Fibroblast of pulmonary artery (primary cell): ENCODE results near the gene ABHD16A.
"Not testable (repeated sequence)": the region's sequence is repeated elsewhere in the genome, so short reads cannot be mapped to it uniquely, and the experiment has no call there.

ENCODE experiments used
- DNase-seq: peaks from one replicate; pipeline ENCODE4 v3.0.0-alpha.2; 2010; ENCODE audit warnings: low read depth
- H3K4me3 ChIP-seq: replicated peaks from 2 replicates; pipeline ENCODE4 v1.5.1; 2011; ENCODE audit warnings: low read depth, mild to moderate bottlenecking, control low read depth, low read length, moderate library complexity
- TF ChIP-seq, protein P1 (sequence below): IDR thresholded peaks from 2 replicates; pipeline ENCODE4 v1.5.1; 2011; ENCODE audit warnings: mild to moderate bottlenecking, control low read depth, low read length, inconsistent platforms; ENCODE audit errors: missing control alignments

ABHD16A gene

DNA sequence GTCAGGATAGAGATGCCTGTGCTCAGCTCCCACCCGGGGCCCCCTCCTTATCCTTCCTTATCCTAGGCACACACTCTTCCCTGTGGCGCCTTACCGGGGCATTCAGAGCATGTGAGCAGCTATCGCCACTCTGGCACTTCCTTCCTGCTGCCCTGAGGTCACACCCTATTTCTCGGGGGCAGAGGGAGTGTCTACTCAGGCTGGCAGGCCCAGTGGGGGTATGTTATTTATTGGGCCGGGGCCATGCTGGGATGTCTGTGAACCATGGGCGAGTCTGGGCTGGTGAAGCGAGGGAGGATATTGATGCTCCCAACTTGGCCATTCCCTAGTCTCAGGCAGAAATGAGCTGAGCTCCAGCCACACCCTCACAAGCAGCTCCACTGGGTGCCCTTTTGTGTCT lies 8.1 kb upstream of the ABHD16A start:
- H3K4me3 ChIP-seq: no peak overlapping the region
- no peak for DNase-seq
- TF ChIP-seq, protein P1, sequence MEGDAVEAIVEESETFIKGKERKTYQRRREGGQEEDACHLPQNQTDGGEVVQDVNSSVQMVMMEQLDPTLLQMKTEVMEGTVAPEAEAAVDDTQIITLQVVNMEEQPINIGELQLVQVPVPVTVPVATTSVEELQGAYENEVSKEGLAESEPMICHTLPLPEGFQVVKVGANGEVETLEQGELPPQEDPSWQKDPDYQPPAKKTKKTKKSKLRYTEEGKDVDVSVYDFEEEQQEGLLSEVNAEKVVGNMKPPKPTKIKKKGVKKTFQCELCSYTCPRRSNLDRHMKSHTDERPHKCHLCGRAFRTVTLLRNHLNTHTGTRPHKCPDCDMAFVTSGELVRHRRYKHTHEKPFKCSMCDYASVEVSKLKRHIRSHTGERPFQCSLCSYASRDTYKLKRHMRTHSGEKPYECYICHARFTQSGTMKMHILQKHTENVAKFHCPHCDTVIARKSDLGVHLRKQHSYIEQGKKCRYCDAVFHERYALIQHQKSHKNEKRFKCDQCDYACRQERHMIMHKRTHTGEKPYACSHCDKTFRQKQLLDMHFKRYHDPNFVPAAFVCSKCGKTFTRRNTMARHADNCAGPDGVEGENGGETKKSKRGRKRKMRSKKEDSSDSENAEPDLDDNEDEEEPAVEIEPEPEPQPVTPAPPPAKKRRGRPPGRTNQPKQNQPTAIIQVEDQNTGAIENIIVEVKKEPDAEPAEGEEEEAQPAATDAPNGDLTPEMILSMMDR: no peak

DNA sequence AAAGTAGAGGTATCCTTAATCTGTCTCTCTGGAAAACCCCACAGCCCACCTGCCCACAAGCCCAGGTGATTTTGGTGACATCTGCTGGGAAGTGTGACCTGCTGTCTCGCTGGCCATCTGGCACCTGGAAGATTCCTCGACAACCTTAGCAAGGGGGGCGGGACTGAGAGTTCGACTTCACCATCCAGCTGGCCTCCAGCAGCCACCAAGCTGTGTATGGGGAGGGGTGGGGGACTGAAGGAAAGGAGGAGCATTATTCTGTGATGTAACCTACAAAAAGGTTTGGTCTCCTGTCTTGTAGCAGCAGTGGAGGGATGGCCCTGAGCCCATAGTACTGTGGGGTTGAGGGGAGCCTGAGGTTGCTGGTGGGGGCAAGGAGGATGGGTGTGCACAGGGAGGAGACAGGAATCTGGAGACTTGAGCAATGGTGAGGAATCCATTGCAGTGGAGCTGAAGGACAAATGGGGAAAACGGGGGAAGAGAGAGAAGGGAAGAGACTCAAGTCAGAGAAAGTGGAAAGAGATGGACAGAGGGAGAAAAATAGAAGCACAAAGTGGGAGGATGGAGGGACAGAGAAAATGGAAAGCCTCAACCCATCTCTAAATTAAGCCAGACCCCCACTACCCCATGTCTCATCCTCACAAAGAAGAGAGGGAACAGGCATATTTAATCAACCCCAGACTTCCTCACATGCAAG lies 7.5 kb upstream of the ABHD16A start:
- TF ChIP-seq, protein P1: no peak
- H3K4me3 ChIP-seq: no peak overlapping the region
- no peak for DNase-seq

DNA sequence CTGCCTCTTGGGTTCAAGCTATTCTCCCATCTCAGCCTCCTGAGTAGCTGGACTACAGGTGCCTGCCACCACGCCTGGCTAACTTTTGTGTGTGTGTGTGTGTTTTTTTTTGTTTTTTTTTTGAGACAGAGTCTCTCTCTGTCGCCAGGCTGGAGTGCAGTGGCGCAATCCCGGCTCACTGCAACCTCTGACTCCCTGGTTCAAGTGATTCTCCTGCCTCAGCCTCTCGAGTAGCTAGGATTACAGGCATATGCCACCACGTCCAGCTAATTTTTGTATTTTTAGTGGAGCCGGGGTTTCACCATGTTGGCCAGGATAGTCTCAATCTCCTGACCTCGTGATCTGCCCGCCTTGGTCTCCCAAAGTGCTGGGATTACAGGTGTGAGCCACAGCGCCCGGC lies 6.0 kb upstream of the ABHD16A start:
- not testable (repeated sequence) for H3K4me3 ChIP-seq, DNase-seq

DNA sequence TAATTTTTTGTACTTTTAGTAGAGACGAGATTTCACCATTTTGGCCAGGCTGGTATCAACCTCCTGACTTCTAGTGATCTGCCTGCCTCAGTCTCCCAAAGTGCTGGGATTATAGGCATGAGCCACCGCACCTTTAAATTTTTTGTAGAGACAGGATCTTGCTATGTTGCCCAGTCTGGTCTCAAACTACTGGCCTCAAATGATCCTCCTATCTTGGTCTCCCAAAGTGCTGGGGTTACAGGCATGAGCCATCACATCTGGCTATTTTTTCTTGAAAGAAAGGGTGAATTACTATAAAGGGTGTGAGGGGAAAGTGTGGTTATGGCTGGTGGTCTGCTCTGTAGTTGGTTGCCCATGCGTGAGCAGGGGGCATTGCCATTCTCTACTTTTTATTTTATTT lies 5.1 kb upstream of the ABHD16A start:
- no peak overlapping the region for H3K4me3 ChIP-seq
- TF ChIP-seq, protein P1: no peak
- no peak for DNase-seq

DNA sequence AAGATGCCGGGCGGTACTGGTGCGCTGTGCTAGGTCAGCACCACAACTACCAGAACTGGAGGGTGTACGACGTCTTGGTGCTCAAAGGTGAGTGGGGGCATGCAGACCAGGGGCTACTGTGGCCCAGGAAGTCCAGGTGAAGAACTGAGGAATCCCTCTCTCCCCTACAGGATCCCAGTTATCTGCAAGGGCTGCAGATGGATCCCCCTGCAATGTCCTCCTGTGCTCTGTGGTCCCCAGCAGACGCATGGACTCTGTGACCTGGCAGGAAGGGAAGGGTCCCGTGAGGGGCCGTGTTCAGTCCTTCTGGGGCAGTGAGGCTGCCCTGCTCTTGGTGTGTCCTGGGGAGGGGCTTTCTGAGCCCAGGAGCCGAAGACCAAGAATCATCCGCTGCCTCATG lies 4.6 kb upstream of the ABHD16A start:
- H3K4me3 ChIP-seq: no peak overlapping the region

DNA sequence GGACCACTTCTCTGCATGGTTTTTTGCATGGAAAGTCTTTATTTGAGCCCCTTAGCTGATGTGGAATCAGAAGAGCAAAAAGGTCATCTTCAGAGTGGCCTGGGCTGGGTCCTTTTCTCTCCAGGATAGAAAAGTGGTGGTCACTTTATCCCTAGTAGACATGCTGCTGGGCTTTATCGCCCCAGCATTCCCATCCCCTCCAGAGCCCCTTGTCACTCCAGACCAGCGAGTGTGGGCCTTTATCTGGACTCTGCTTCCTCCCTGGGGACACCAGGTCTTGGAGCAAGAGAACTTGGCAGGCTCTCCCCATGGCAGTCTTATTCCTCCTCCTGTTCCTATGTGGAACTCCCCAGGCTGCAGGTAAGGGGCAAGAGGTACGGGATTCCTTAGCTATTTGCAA lies 3.5 kb upstream of the ABHD16A start, which contains the start of gene LY6G6F:
Gene LY6G6F, plus strand, starts transcription at position 268 of the 400 bp plus-strand sequence. Its CDS starts 41 bp downstream, at position 309.
- H3K4me3 ChIP-seq: no peak within 1 kb of the TSS
- TF ChIP-seq, protein P1: no peak
- peak; percentile 39 for DNase-seq

More for the DNA sequence above, 4.6 kb upstream of the ABHD16A start:
- no peak for DNase-seq
- TF ChIP-seq, protein P1: no peak

DNA sequence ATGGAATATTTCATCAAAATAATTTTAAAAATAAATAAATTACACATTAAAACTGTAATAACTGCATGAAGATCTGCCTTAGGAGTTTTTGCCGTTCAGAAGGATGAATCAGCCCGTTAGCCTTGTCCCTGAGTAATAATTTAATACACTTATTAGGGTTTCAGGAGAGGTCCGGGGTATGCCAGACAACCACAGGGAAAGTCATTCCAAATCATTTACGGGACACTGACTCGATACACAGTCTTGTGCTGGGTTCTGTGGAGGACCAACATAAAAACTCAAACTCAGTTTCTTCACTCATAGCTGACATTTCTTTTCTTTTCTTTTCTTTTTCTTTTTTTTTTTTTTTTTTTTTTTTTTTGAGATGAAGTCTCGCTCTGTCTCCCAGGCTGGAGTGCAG lies 2.8 kb upstream of the ABHD16A start:
- H3K4me3 ChIP-seq: no peak overlapping the region
- DNase-seq: no peak
- TF ChIP-seq, protein P1: no peak
